IPS-NIHi7 (cell line): ENCODE measurements around the gene ADAMTSL5.
"Not testable (repeated sequence)": the region's sequence is repeated elsewhere in the genome, so short reads cannot be mapped to it uniquely, and the experiment has no call there.

ENCODE experiments used
- DNase-seq: peaks from one replicate; pipeline ENCODE4 v3.0.0; 2012; ENCODE audit warnings: mixed read lengths; ENCODE audit errors: extremely low spot score

ADAMTSL5 gene, protein sequence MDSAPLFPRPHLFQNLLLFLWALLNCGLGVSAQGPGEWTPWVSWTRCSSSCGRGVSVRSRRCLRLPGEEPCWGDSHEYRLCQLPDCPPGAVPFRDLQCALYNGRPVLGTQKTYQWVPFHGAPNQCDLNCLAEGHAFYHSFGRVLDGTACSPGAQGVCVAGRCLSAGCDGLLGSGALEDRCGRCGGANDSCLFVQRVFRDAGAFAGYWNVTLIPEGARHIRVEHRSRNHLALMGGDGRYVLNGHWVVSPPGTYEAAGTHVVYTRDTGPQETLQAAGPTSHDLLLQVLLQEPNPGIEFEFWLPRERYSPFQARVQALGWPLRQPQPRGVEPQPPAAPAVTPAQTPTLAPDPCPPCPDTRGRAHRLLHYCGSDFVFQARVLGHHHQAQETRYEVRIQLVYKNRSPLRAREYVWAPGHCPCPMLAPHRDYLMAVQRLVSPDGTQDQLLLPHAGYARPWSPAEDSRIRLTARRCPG

GRCh38 chr19:1512671-1513498 is at the start of gene ADAMTSL5:
Gene ADAMTSL5, minus strand, starts transcription at chr19:1513019. Its CDS starts 2,076 bp downstream, at chr19:1510943.
- DNase-seq = peak; percentile 61

- DNase-seq = no peak
Measured at GRCh38 chr19:1561236-1561842, 48.5 kb upstream of the ADAMTSL5 start.

DNA sequence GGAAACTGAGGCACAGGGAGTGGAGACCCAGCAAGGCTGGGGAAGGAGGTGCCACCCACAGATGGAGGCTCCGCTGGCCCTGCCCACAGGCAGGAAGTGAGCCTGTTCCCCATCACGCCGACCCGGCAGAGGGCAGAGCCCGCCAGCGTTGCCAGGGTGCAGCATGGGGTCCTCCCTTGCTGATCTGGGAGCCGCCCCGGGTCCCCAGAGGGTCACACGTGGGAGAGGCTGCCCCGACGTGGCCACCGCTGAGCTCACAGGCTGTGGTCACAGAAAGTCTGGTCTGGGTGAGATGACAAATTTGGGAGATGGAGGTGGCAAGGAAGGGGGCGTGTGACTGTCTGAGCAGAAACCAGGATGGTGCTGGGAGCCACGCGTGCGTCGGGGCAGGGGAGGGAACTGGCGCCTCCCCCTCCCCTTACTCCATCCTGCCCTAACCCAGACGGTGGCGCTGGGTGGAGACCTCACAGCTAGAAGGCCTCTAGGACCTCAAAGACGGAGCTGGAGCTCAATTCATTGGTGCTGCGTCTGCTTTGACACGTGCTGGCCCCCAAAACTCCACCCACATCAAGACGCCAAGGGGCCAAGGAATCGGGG is 47.6 kb upstream of the ADAMTSL5 start:
- no peak for DNase-seq

DNA sequence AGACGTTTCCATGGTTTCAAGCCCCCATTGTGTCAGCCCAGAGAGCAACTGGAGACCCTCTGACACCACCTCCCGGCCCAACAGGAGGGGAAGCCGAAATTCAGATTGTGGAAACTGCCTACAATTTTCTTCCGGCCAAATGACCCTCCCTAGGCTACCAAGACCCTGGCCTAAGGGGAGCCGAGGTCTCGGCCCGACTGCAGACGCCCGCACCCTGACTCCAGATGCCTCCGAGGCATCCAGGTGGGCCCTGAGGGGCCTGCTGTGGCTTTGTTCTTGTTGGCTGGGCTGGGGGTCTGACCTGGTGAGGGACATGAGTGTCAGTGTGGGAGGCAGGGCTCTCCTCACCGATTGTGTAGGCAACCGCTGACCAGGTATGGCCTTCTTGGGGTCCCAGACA is 45.7 kb upstream of the ADAMTSL5 start:
- DNase-seq = no peak

GRCh38 chr19:1556390-1557070 is 43.7 kb upstream of the ADAMTSL5 start:
- no peak for DNase-seq

DNA sequence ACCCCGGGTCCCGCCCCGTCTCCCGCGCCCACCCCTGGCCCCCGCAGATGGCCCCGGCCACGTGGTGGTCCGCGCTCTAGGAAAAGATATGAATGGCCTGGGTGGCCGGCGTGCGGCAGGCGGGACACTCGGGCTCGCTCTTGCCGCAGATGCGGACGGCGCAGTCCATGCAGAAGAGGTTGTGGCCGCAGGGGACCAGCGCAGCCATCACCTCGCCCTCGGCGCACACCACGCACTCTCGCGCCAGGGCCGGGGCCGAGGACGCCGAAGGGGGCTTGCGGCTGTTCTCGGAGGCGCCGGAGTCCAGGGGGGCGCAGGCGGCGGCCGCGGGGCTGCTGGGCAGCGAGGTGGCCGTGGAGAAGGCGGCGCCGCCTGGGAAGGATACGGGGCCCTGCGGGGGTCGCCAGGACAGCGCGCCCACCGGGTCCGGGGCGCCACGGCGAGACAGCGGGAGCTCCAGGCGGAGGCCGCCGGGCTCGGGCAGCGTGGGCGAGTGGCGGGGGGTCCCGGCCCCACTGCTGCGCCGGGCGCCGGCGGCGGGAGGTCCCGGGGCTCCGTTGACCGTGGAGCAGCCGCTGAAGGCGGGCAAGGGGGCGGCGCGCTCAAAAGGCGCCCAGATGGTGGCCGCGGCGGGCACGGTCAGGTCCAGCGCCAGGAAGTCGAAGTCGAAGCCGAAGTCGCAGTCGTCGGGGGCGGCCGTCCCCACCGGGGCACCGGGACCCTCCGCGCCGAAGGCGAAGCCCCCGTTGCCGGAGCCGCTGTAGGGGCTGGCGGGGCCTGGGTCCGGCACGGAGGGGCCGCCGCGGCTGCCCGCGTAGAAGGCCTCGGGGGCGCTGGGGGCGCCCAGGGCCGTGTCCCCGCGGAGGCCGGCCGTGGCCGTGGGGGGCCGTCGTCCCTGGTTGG is 42.9 kb upstream of the ADAMTSL5 start:
- no peak for DNase-seq

DNA sequence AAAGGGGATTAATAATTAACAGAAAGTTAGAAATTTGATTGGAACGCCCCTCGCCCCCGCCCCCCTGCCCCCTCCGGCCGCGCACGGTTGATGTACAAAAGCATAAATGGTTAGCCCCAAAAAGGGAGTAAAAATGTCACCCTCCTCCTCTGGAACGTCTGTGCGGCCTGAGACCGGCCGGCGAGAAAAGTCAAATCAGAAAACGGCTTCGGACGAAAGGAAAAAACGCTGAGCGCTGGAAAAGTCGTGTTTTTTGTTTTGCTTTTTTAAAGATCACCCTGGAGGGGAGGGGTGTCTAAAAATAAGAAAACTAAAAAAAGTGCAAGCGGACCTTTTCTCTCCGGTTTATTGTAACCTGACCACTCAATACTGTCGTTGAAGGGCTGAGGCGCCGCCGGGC is 42.1 kb upstream of the ADAMTSL5 start:
- no peak for DNase-seq

GRCh38 chr19:1553415-1553814 is 40.6 kb upstream of the ADAMTSL5 start:
- no peak for DNase-seq

DNA sequence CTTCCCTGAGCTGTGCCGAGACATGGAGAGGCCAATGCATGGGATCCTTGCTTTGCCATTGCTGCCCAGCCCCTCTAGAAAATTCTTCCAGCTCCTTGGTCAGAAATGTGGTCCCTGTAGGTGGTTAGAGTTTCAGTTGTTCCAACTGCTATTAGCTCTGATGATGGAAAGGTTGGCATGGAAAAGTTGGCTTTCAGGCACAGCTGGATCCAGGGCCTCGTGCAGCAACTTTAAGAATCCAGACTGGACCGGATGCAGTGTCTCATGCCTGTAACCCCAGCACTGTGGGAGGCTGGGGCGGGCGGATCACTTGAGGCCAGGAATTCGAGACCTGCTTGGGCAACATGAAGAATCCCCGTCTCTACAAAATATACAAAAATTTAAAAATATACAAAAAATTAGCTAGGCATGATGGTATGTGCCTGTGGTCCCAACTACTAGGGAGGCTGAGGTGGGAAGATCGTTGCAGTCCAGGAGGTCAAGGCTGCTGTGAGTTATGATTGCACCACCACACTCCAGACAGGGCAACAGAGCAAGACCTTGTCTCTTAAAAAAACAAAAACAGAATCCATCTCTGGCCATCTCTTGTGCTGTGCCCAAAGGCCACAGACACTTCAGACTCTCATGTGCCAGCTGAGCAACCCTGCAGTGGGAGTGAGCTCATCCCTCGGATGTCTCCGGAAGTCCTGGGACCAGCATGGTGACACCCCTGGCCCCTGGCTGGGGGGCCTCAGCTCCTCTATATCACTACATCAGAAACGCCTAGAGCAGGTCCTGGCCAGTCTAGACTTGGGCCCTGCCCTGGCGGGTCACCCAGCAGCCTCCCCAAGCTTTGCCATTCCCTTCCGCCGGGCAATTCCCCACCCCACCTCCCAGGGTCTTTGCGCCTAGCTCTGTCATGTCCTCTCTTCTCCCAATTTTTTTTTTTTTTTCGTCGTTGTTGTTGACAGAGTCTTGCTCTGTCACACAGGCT is 38.5 kb upstream of the ADAMTSL5 start:
- DNase-seq = no peak

DNA sequence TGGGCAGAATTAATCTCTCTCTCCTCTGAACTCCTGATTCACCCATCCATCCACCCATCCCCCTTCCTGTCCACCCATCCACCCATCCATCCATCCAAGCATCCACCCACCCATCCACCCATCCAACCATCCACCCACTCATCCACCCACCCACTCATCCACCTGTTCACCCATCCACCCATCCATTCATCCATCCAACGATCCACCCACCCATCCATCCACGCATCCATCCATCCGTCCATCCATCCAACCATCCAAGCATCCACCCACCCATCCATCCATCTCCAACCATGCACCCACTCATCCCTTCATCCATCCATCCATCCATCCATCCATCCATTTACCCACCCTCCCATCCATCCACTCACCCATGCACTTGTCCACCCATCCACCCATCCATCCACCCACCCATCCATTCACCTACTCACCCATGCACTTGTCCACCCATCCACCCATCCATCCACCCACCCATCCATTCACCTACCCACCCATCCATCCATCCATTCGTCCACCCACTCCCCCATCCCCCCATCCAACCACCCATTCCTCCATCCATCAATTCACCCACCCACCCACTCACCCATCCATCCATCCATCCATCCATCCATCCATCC is 36.6 kb upstream of the ADAMTSL5 start:
- DNase-seq = no peak

GRCh38 chr19:1540365-1540925 is 27.6 kb upstream of the ADAMTSL5 start:
- DNase-seq = no peak

GRCh38 chr19:1539749-1540148 is 26.9 kb upstream of the ADAMTSL5 start:
- not testable (repeated sequence) for DNase-seq

GRCh38 chr19:1538978-1539377 is 26.2 kb upstream of the ADAMTSL5 start:
- no peak for DNase-seq

- DNase-seq = not testable (repeated sequence)
Measured at GRCh38 chr19:1535699-1536098, 22.9 kb upstream of the ADAMTSL5 start.

DNA sequence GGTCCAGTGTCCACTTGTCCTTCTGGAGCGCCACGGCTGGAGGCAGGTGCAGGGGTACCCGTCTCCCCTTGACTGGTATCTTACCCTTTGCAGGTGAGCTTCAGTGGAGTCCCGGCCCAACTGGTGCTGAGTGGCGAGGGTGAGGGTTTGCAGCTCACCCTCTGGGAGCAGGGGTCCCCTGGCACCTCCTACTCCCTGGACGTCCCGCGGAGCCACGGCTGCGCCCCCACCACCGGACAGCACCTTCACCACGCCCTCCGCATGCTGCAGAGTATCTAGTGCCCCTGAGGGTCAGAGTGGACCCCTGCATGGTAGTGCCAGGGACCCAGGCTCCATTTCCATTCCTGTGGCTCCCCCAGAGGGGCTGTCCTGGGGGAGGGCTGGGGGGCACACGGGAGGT is 22.2 kb upstream of the ADAMTSL5 start:
- DNase-seq = no peak

GRCh38 chr19:1533510-1534150 is 20.8 kb upstream of the ADAMTSL5 start:
- DNase-seq = no peak

DNA sequence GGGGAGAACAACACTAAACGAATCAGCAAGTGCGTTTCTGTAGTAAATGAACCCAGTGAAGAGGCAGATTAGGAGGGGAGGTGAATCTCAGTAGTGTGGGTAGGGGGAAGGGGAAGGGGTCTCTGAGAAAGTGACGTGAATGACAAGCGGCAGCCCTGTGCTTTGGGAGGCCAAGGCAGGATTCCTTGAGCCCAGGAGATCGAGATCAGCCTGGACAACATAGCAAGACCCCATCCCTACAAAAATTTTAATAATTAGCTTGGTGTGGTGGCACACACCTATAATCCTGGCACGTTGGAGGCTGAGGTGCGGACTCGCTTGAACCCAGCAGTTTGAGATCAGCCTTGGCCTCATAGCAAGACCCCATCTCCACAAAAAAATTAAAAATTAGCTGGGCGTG is 19.2 kb upstream of the ADAMTSL5 start:
- DNase-seq = no peak

- DNase-seq = no peak
Measured at GRCh38 chr19:1531587-1531986, 18.8 kb upstream of the ADAMTSL5 start.
